ENCODE measurements around the gene ZNF491.
"Not testable (repeated sequence)": the region's sequence is repeated elsewhere in the genome, so short reads cannot be mapped to it uniquely, and the experiment has no call there.

The ZNF491 gene

GRCh38 chr19:11807099-11807380 is 8.7 kb downstream of the ZNF491 start:
- Histone ChIP-seq H3K4me3 (ENCODE audit: low read depth, low read length) (no peak overlapping the region), H3K36me3 (ENCODE audit: control insufficient read depth, insufficient read depth, low read length) (no peaks in the 10 kb centered on the region), H3K9ac (ENCODE audit: low read length) (no peak overlapping the region), H3K9me3 (ENCODE audit: control insufficient read depth, insufficient read depth, low read depth, low read length) (peaks cover 72% of the 10 kb centered on the region), H3K27me3 (ENCODE audit: control insufficient read depth, insufficient read depth, low read length) (no peaks in the 10 kb centered on the region), H3K27ac (ENCODE audit: low read depth, low read length) (no peak overlapping the region), H3K4me1 (ENCODE audit: control insufficient read depth, insufficient read depth, low read length) (no peaks in the 10 kb centered on the region)

- peaks cover 43% of the 10 kb centered on the region for H3K9me3 ChIP-seq (ENCODE audit: control insufficient read depth, insufficient read depth, low read depth, low read length)
- no peaks in the 10 kb centered on the region for H3K36me3 ChIP-seq (ENCODE audit: control insufficient read depth, insufficient read depth, low read length)
- H3K9ac ChIP-seq (ENCODE audit: low read length), result no peak overlapping the region
- no peak overlapping the region for H3K27ac ChIP-seq (ENCODE audit: low read depth, low read length)
- H3K4me3 ChIP-seq (ENCODE audit: low read depth, low read length), result peak overlapping the region; percentile 83
- H3K4me1 ChIP-seq (ENCODE audit: control insufficient read depth, insufficient read depth, low read length), result no peaks in the 10 kb centered on the region
- H3K27me3 ChIP-seq (ENCODE audit: control insufficient read depth, insufficient read depth, low read length), result peaks cover 13% of the 10 kb centered on the region; the same call in 1 of the 2 replicates
These were observed 15.3 kb downstream of the ZNF491 start for GRCh38 chr19:11813703-11814028.

- Histone ChIP-seq H3K27me3 (ENCODE audit: control insufficient read depth, insufficient read depth, low read length) (peaks cover 13% of the 10 kb centered on the region; the same call in 1 of the 2 replicates), H3K9me3 (ENCODE audit: control insufficient read depth, insufficient read depth, low read depth, low read length) (peaks cover 38% of the 10 kb centered on the region), H3K9ac (ENCODE audit: low read length) (no peak within 1 kb of the TSS), H3K27ac (ENCODE audit: low read depth, low read length) (no peak within 1 kb of the TSS), H3K4me1 (ENCODE audit: control insufficient read depth, insufficient read depth, low read length) (no peaks in the 10 kb centered on the region), H3K36me3 (ENCODE audit: control insufficient read depth, insufficient read depth, low read length) (no peaks in the 10 kb centered on the region), H3K4me3 (ENCODE audit: low read depth, low read length) (peak within 1 kb of the TSS; percentile 83)
These were observed 15.8 kb downstream of the ZNF491 start, which contains the start of gene ZNF440 for GRCh38 chr19:11814029-11814699. Gene ZNF440 (plus strand): TSS chr19:11814273. CDS start chr19:11814448, 175 bp downstream.

- H3K36me3 ChIP-seq (ENCODE audit: control insufficient read depth, insufficient read depth, low read length), result no peaks in the 10 kb centered on the region
- H3K4me1 ChIP-seq (ENCODE audit: control insufficient read depth, insufficient read depth, low read length), result no peaks in the 10 kb centered on the region
- no peak overlapping the region for H3K27ac ChIP-seq (ENCODE audit: low read depth, low read length)
- H3K4me3 ChIP-seq (ENCODE audit: low read depth, low read length), result peak overlapping the region; percentile 83; the same call in 1 of the 2 replicates
- peaks cover 13% of the 10 kb centered on the region; the same call in 1 of the 2 replicates for H3K27me3 ChIP-seq (ENCODE audit: control insufficient read depth, insufficient read depth, low read length)
- H3K9me3 ChIP-seq (ENCODE audit: control insufficient read depth, insufficient read depth, low read depth, low read length), result peaks cover 33% of the 10 kb centered on the region
- H3K9ac ChIP-seq (ENCODE audit: low read length), result no peak overlapping the region
These were observed 16.3 kb downstream of the ZNF491 start for GRCh38 chr19:11814700-11815035.

GRCh38 chr19:11821474-11822109 is 23.3 kb downstream of the ZNF491 start:
- Histone ChIP-seq H3K4me3 (ENCODE audit: low read depth, low read length) (no peak overlapping the region), H3K36me3 (ENCODE audit: control insufficient read depth, insufficient read depth, low read length) (no peaks in the 10 kb centered on the region), H3K27ac (ENCODE audit: low read depth, low read length) (no peak overlapping the region), H3K27me3 (ENCODE audit: control insufficient read depth, insufficient read depth, low read length) (no peaks in the 10 kb centered on the region), H3K9ac (ENCODE audit: low read length) (no peak overlapping the region), H3K4me1 (ENCODE audit: control insufficient read depth, insufficient read depth, low read length) (no peaks in the 10 kb centered on the region), H3K9me3 (ENCODE audit: control insufficient read depth, insufficient read depth, low read depth, low read length) (peaks cover 39% of the 10 kb centered on the region)

- H3K4me1 ChIP-seq (ENCODE audit: control insufficient read depth, insufficient read depth, low read length); H3K4me3 ChIP-seq (ENCODE audit: low read depth, low read length); H3K27me3 ChIP-seq (ENCODE audit: control insufficient read depth, insufficient read depth, low read length); H3K9ac ChIP-seq (ENCODE audit: low read length); H3K27ac ChIP-seq (ENCODE audit: low read depth, low read length): not testable (repeated sequence)
- Histone ChIP-seq H3K36me3 (ENCODE audit: control insufficient read depth, insufficient read depth, low read length) (peaks cover 11% of the 10 kb centered on the region; the same call in 1 of the 2 replicates), H3K9me3 (ENCODE audit: control insufficient read depth, insufficient read depth, low read depth, low read length) (peaks cover 67% of the 10 kb centered on the region)
These were observed 30.9 kb downstream of the ZNF491 start for GRCh38 chr19:11828957-11829876.

- Histone ChIP-seq H3K4me1 (ENCODE audit: control insufficient read depth, insufficient read depth, low read length) (no peaks in the 10 kb centered on the region), H3K36me3 (ENCODE audit: control insufficient read depth, insufficient read depth, low read length) (peaks cover 11% of the 10 kb centered on the region; the same call in 1 of the 2 replicates), H3K27ac (ENCODE audit: low read depth, low read length) (no peak overlapping the region), H3K4me3 (ENCODE audit: low read depth, low read length) (no peak overlapping the region), H3K9me3 (ENCODE audit: control insufficient read depth, insufficient read depth, low read depth, low read length) (peaks cover 69% of the 10 kb centered on the region), H3K9ac (ENCODE audit: low read length) (no peak overlapping the region), H3K27me3 (ENCODE audit: control insufficient read depth, insufficient read depth, low read length) (no peaks in the 10 kb centered on the region)
These were observed 34.1 kb downstream of the ZNF491 start for GRCh38 chr19:11832253-11832912.

- H3K27me3 ChIP-seq (ENCODE audit: control insufficient read depth, insufficient read depth, low read length), result no peaks in the 10 kb centered on the region
- no peak overlapping the region for H3K4me3 ChIP-seq (ENCODE audit: low read depth, low read length)
- H3K9ac ChIP-seq (ENCODE audit: low read length), result no peak overlapping the region
- H3K9me3 ChIP-seq (ENCODE audit: control insufficient read depth, insufficient read depth, low read depth, low read length), result peaks cover 71% of the 10 kb centered on the region
- peaks cover 11% of the 10 kb centered on the region; the same call in 1 of the 2 replicates for H3K36me3 ChIP-seq (ENCODE audit: control insufficient read depth, insufficient read depth, low read length)
- no peaks in the 10 kb centered on the region for H3K4me1 ChIP-seq (ENCODE audit: control insufficient read depth, insufficient read depth, low read length)
- H3K27ac ChIP-seq (ENCODE audit: low read depth, low read length), result no peak overlapping the region
These were observed 35.2 kb downstream of the ZNF491 start for GRCh38 chr19:11833541-11833940.

GRCh38 chr19:11835626-11836066 is 37.3 kb downstream of the ZNF491 start:
- not testable (repeated sequence) for H3K4me3 ChIP-seq (ENCODE audit: low read depth, low read length); H3K4me1 ChIP-seq (ENCODE audit: control insufficient read depth, insufficient read depth, low read length); H3K9ac ChIP-seq (ENCODE audit: low read length); H3K27ac ChIP-seq (ENCODE audit: low read depth, low read length); H3K27me3 ChIP-seq (ENCODE audit: control insufficient read depth, insufficient read depth, low read length)
- H3K9me3 ChIP-seq (ENCODE audit: control insufficient read depth, insufficient read depth, low read depth, low read length), result peaks cover 74% of the 10 kb centered on the region
- H3K36me3 ChIP-seq (ENCODE audit: control insufficient read depth, insufficient read depth, low read length), result peaks cover 11% of the 10 kb centered on the region; the same call in 1 of the 2 replicates

GRCh38 chr19:11843722-11844121 is 45.4 kb downstream of the ZNF491 start:
- H3K9ac ChIP-seq (ENCODE audit: low read length), result no peak overlapping the region
- no peak overlapping the region for H3K27ac ChIP-seq (ENCODE audit: low read depth, low read length)
- H3K9me3 ChIP-seq (ENCODE audit: control insufficient read depth, insufficient read depth, low read depth, low read length), result peaks cover 64% of the 10 kb centered on the region
- no peaks in the 10 kb centered on the region for H3K36me3 ChIP-seq (ENCODE audit: control insufficient read depth, insufficient read depth, low read length)
- H3K4me1 ChIP-seq (ENCODE audit: control insufficient read depth, insufficient read depth, low read length), result no peaks in the 10 kb centered on the region
- no peaks in the 10 kb centered on the region for H3K27me3 ChIP-seq (ENCODE audit: control insufficient read depth, insufficient read depth, low read length)
- no peak overlapping the region for H3K4me3 ChIP-seq (ENCODE audit: low read depth, low read length)
